GM12872 (cell line): ENCODE data around the gene SPTBN1.

ENCODE experiments used
- TF ChIP-seq, protein P1 (sequence below): IDR thresholded peaks from 3 replicates; pipeline ENCODE4 v1.5.1; 2011; ENCODE audit warnings: low read depth, mild to moderate bottlenecking, low read length, moderate library complexity; ENCODE audit not compliant: insufficient read depth

The SPTBN1 gene

DNA sequence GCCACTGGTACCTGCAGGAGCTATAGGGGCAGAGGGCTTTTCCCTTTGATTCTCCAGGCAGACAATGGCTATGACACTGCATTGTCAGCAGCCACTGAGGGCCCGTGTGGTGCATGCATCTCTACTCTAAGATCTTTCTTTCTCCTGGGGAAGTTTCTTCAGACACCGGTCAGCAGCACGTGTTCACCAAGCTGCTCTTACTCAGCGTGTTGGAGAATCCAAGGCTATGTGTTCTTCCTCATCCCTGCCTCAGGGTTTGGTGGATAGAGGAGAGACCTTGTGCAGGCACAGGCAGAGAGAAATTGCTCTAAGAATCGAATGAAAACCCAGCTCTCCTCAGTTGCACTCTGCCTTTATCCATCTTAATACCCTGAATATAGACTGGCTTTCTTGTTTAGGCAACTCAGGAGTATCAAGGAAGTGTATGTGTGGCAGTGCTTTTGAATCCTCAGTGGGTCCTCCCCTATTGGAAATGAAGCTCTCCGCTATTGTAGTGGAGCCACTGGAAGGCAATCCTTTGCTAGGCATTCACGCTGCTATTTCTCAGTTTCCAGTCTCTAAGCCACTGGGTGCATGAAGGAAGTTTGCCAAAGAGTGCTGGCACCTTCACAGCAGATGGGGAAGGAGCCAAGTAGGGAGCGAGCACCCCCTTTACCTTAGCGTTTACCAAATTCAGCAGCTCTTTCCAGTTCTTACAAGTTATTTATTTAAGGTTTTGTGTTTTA is 180.4 kb downstream of the SPTBN1 start:
- TF ChIP-seq, protein P1, sequence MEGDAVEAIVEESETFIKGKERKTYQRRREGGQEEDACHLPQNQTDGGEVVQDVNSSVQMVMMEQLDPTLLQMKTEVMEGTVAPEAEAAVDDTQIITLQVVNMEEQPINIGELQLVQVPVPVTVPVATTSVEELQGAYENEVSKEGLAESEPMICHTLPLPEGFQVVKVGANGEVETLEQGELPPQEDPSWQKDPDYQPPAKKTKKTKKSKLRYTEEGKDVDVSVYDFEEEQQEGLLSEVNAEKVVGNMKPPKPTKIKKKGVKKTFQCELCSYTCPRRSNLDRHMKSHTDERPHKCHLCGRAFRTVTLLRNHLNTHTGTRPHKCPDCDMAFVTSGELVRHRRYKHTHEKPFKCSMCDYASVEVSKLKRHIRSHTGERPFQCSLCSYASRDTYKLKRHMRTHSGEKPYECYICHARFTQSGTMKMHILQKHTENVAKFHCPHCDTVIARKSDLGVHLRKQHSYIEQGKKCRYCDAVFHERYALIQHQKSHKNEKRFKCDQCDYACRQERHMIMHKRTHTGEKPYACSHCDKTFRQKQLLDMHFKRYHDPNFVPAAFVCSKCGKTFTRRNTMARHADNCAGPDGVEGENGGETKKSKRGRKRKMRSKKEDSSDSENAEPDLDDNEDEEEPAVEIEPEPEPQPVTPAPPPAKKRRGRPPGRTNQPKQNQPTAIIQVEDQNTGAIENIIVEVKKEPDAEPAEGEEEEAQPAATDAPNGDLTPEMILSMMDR = no peak

DNA sequence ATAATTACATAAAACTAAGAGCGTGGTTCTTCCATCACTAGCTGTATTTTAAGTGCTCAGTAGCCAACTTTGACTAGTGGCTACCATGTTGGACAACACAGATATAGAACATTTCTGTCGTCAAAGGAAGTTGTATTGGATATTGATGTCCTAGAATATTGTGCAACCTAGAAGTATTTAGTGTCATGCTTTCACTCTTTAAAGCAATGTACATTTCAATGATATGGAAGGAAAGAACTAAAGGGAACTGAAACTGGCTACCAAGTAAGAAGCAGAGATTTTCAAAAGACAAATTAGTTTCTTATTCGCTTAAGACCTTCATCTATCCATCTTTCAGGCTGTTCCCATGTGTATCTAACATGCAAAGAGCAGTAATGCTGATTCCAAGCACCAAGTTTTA is 182.0 kb downstream of the SPTBN1 start:
- TF ChIP-seq, protein P1 = no peak

- TF ChIP-seq, protein P1 = no peak
Measured at GRCh38 chr2:54638774-54639187, 182.7 kb downstream of the SPTBN1 start.

- TF ChIP-seq, protein P1 = no peak
Measured at GRCh38 chr2:54639609-54640008, 183.5 kb downstream of the SPTBN1 start.

DNA sequence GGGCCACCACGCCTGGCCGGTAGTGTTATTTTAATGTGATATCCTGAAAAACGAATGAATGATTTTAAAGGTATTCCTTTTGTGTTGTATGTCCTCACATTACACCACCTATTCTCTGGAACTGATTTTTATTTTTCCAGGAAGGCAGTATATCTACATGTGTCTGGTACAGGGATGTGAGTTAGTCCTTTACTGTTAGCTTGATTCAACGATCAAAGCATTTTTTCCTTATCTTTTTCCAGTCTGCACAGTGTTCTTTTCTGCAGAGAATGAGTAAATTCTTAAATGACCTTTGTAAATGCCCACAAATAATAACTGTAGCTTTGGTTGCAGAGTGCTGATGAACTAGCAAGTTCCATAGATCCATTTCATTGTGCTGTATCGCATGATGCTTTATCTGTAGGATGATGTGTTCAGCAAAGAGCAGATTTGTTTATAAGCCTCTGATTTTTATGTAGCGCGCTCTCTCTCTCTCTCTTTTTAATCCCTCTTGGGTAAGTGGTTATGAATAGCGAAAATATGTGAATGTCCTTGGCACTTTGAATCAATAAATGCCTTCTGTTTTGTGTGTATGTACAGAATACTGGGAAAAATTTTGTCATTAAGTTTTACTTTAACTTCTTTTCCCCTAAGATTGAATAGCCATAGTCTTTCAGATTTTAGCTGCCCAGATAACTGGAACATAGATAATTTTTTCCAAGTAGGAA is 184.9 kb downstream of the SPTBN1 start:
- TF ChIP-seq, protein P1 = no peak

DNA sequence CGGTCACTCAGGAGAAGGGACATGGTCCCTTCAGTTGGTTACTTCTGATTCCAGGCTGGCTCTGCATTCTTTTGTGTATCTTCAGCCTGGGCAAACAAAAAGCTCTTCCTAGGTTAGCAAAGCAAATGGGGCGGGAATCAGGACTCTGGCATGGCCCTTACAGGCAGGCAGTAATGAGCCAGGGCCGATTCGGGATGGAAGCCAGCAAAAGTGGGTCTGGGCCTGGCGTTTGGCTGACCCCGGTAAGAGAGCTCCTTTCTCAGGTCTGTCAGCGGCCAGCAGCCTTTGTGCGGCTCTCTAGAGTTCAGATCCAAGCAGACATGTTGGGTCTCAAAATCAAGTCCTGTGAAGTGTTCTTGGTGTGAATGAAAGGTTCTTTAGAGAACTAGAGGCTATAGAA is 185.9 kb downstream of the SPTBN1 start:
- TF ChIP-seq, protein P1 = no peak

- TF ChIP-seq, protein P1 = no peak
Measured at GRCh38 chr2:54642677-54643430, 186.7 kb downstream of the SPTBN1 start.
